AG04449 (cell line): Measurements from ENCODE around the gene TTC9.

Source experiments
- CTCF ChIA-PET: fragments of 350-600 bp; formaldehyde crosslinking; extraction: SDS; loops from one replicate; lab custom pipeline; 2021; ENCODE audit warnings: antibody characterized with exemption; lab: Yijun Ruan, JAX
- POLR2A ChIA-PET: fragments of 400-600, 350-600 bp; formaldehyde crosslinking; extraction: SDS; loops from one replicate; lab custom pipeline; 2020; ENCODE audit warnings: antibody characterized with exemption, inconsistent platforms; lab: Yijun Ruan, JAX
- DNase-seq: peaks from one replicate; pipeline ENCODE4 v3.0.0-alpha.2; 2010; ENCODE audit warnings: low read depth, low spot score
- H3K4me3 ChIP-seq: 2 replicates; pipeline ENCODE4 v1.5.1; 2011; ENCODE audit warnings: low read depth, mild to moderate bottlenecking, control low read depth, low read length
- CTCF ChIP-seq: IDR thresholded peaks from one replicate; pipeline ENCODE4 v1.5.1; 2011; ENCODE audit warnings: mild to moderate bottlenecking, moderate library complexity, low read length, control low read depth, inconsistent platforms; ENCODE audit not compliant: insufficient read depth; ENCODE audit errors: missing control alignments

TTC9 gene

DNA sequence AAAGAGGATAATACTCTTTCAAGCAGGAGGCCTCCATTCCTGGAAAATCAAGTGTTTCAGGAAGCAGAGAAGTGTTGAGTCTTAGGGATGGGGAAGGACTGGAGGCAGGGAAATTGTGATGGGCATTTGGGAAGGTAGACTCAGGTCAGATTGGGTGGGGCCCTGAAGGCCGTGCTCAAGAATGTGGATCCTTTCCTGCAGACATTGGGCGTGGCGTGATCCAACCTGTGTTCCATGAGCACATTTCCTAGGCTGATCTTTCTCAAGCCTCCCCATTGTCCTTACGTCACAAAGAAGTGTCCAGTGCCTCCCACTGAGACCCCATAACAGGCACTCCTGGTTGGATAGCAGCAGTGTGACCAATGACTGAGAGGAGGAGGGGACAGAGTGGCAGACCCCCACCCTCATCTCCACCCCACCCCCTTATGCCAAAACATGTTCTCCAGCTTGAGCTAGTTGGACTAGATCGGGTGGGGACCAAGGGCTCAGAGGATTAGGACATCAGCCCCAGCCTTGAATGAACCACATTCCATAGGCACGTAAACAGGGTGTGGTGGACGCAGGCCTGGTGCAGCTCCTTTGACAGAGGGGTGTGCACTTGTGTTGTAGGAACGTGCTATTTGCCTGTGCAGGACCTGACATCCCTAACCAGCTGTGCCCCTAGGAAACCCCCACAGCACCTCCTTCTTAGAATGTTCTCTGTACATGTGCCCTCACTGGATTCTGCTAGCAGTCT, 76.8 kb downstream of the TTC9 start:
- ChIA-PET POLR2A (no interaction called here), CTCF (no interaction called here)
- H3K4me3 ChIP-seq: no peak overlapping the region
- DNase-seq: no peak
- no peak for TF ChIP-seq CTCF

- no peak for TF ChIP-seq CTCF
- no peak for DNase-seq
- no peak overlapping the region for H3K4me3 ChIP-seq
- CTCF ChIA-PET: no interaction called here
- POLR2A ChIA-PET: no interaction called here
Measured at GRCh38 chr14:70721542-70721941, 79.8 kb downstream of the TTC9 start.

GRCh38 chr14:70722418-70722817, 80.7 kb downstream of the TTC9 start:
- no peak for DNase-seq
- H3K4me3 ChIP-seq: no peak overlapping the region
- ChIA-PET POLR2A (no interaction called here), CTCF (interaction anchor here (2.5 kb wide), 1 partner anchor 8 kb away, joined by 11 read pairs; no protein-coding TSS in a partner anchor)
- TF ChIP-seq CTCF: no peak

GRCh38 chr14:70723276-70723675, 81.6 kb downstream of the TTC9 start:
- H3K4me3 ChIP-seq: no peak overlapping the region
- POLR2A ChIA-PET: no interaction called here
- CTCF ChIA-PET: interaction anchor here (0.9 to 2.5 kb wide), 2 partner anchors 9 to 17 kb away, joined by 3 to 11 read pairs; no protein-coding TSS in a partner anchor
- no peak for TF ChIP-seq CTCF
- DNase-seq: no peak

- H3K4me3 ChIP-seq: no peak overlapping the region
- DNase-seq: no peak
- no peak for TF ChIP-seq CTCF
- ChIA-PET POLR2A (no interaction called here), CTCF (interaction anchor here (2.5 kb wide), 1 partner anchor 10 kb away, joined by 11 read pairs; no protein-coding TSS in a partner anchor)
Measured at GRCh38 chr14:70724110-70724509, 82.4 kb downstream of the TTC9 start.

DNA sequence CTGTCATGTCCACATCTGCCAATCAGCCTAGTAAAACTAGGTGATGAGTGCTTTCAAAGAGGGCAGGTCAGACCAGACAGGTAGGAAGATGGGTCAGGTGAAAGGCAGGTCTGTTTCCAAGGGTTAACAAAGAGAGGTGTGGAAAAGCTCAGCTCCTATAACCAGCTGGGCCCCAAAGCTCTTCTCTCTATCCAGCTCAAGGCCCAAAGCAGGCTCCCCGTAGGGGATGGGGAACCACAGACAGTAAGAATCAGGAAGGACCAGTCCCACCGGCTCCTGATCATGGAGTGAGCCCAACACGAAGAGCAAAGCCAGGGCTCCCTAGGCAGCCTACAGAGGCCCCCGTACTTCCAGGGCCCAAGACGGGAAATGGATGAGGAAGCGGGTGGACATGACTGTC, 83.2 kb downstream of the TTC9 start:
- no peak overlapping the region for H3K4me3 ChIP-seq
- no peak for TF ChIP-seq CTCF
- ChIA-PET CTCF (interaction anchor here (2.5 kb wide), 1 partner anchor 11 kb away, joined by 11 read pairs; no protein-coding TSS in a partner anchor), POLR2A (no interaction called here)
- DNase-seq: no peak
